Endothelial cell of umbilical vein (primary cell): ENCODE measurements around the gene ZER1. TPM values are rescaled to one million over a fixed set of nuclear protein-coding genes. Genes with fewer than 3 reads are reported as not detected.

Experiments used
- BruUV-seq: library from RNA; stranded (reverse); fragments of 400-500 nt; replicated peaks from 2 replicates; lab custom pipeline; 2021; lab: Mats Ljungman, UMichigan
- CTCF ChIA-PET: fragments of 300-600, 350-600 bp; sonication (Branson Sonifier 250); formaldehyde crosslinking; loops from one replicate; lab custom pipeline; 2021; ENCODE audit warnings: antibody characterized with exemption, inconsistent platforms; lab: Charles Lee
- POLR2A ChIA-PET: fragments of 300-600, 350-600 bp; sonication (Branson Sonifier 250); formaldehyde crosslinking; loops from one replicate; lab custom pipeline; 2021; ENCODE audit warnings: antibody characterized with exemption, inconsistent platforms; lab: Charles Lee
- DNase-seq: peaks from one replicate; pipeline ENCODE4 v3.0.0-alpha.2; 2011; ENCODE audit warnings: low read depth, low spot score
- FAIRE-seq: peaks from 2 replicates; lab custom pipeline; 2011; peaks lifted over from hg19 to GRCh38; lab: Jason Lieb, UNC
- H2AFZ ChIP-seq: 2 replicates; pipeline ENCODE4 v1.6.0; 2012; ENCODE audit warnings: low read depth, low read length, control low read depth, inconsistent platforms
- H3K27ac ChIP-seq: 2 replicates; pipeline ENCODE4 v1.5.1; 2011; ENCODE audit warnings: low read depth, mild to moderate bottlenecking, control low read depth, low read length, moderate library complexity; ENCODE audit not compliant: insufficient read depth
- H3K27me3 ChIP-seq, 2 experiments: 2 replicates each; pipeline versions ENCODE4 v1.6.0 to v1.6.1; 2011; ENCODE audit warnings: low read length in 2 of 2, mixed read lengths in 1 of 2; ENCODE audit not compliant: control insufficient read depth in 2 of 2, insufficient read depth in 2 of 2
- H3K36me3 ChIP-seq, 2 experiments: 2 replicates in 1 of 2; 3 replicates in 1 of 2; pipeline ENCODE4 v1.5.1; 2011; ENCODE audit warnings: low read length in 2 of 2, mild to moderate bottlenecking in 1 of 2, moderate library complexity in 1 of 2; ENCODE audit not compliant: control insufficient read depth in 2 of 2, insufficient read depth in 2 of 2; ENCODE audit errors: extremely low read depth in 1 of 2
- H3K4me1 ChIP-seq: 3 replicates; pipeline ENCODE4 v1.5.1; 2011; ENCODE audit warnings: mild to moderate bottlenecking, low read length; ENCODE audit not compliant: control insufficient read depth, insufficient read depth; ENCODE audit errors: extremely low read depth
- H3K4me2 ChIP-seq: 2 replicates; pipeline ENCODE4 v1.6.1; 2011; ENCODE audit warnings: low read length, control low read depth, mixed read lengths; ENCODE audit not compliant: insufficient read depth
- H3K4me3 ChIP-seq, 3 experiments: fragments of 200-600 bp in 1 of 3; sonication (generic), shearing (Covaris generic) in 1 of 3; replicated peaks in 1 of 3; 2 replicates each; pipeline ENCODE4 v1.5.1; 2011 to 2016; ENCODE audit warnings: control low read depth in 3 of 3, low read length in 3 of 3, mild to moderate bottlenecking in 2 of 3, inconsistent platforms in 1 of 3, low read depth in 1 of 3, moderate library complexity in 1 of 3; ENCODE audit not compliant: insufficient read depth in 1 of 3
- H3K79me2 ChIP-seq: 2 replicates; pipeline ENCODE4 v1.6.0; 2012; ENCODE audit warnings: low read length, inconsistent platforms; ENCODE audit not compliant: control insufficient read depth, insufficient read depth
- H3K9ac ChIP-seq: replicated peaks from 2 replicates; pipeline ENCODE3; 2011; ENCODE audit warnings: low read length, control low read depth; ENCODE audit not compliant: insufficient read depth; ENCODE audit errors: extremely low read depth
- H3K9me1 ChIP-seq: replicated peaks from 3 replicates; pipeline ENCODE4 v1.6.0; 2011; ENCODE audit warnings: mild to moderate bottlenecking, low read length; ENCODE audit not compliant: control insufficient read depth, insufficient read depth; ENCODE audit errors: extremely low read depth
- H3K9me3 ChIP-seq: replicated peaks from 2 replicates; pipeline ENCODE4 v1.5.1; 2012; ENCODE audit warnings: low read length, inconsistent platforms; ENCODE audit not compliant: control insufficient read depth, insufficient read depth
- H4K20me1 ChIP-seq: replicated peaks from 2 replicates; pipeline ENCODE3; 2011; ENCODE audit warnings: mild to moderate bottlenecking, low read length; ENCODE audit not compliant: control insufficient read depth, insufficient read depth; ENCODE audit errors: extremely low read depth
- CTCF ChIP-seq, 2 donors: IDR thresholded peaks; 1 replicate in 1 of 2; 2 replicates in 1 of 2; pipeline ENCODE4 v1.5.1; 2011; ENCODE audit warnings: low read length in 2 of 2, mild to moderate bottlenecking in 2 of 2, moderate library complexity in 2 of 2, control low read depth in 1 of 2, inconsistent platforms in 1 of 2, low read depth in 1 of 2; ENCODE audit not compliant: insufficient read depth in 1 of 2; ENCODE audit errors: extremely low read depth in 1 of 2
- EZH2 ChIP-seq: IDR thresholded peaks from 2 replicates; pipeline ENCODE4 v1.6.1; 2012; ENCODE audit warnings: borderline replicate concordance, low read depth, mild to moderate bottlenecking, moderate library complexity, low read length, inconsistent platforms; ENCODE audit not compliant: severe bottlenecking
- FOS ChIP-seq: IDR thresholded peaks from 2 replicates; pipeline ENCODE4 v1.6.1; 2011; ENCODE audit warnings: mild to moderate bottlenecking, low read length, moderate library complexity, borderline replicate concordance; ENCODE audit not compliant: insufficient read depth
- GATA2 ChIP-seq: IDR thresholded peaks from 2 replicates; pipeline ENCODE4 v1.7.0; 2011; ENCODE audit warnings: low read depth, mild to moderate bottlenecking, moderate library complexity, mixed read lengths, low read length; ENCODE audit not compliant: insufficient read length, insufficient read depth
- JUN ChIP-seq: IDR thresholded peaks from 2 replicates; pipeline ENCODE4 v1.6.1; 2011; ENCODE audit warnings: borderline replicate concordance, low read depth; ENCODE audit not compliant: insufficient read length, insufficient read depth
- MYC ChIP-seq: IDR thresholded peaks from one replicate; pipeline ENCODE4 v1.6.1; 2011; ENCODE audit warnings: mild to moderate bottlenecking, low read depth, low read length
- POLR2A ChIP-seq: IDR thresholded peaks from 2 replicates; pipeline ENCODE4 v1.6.1; 2012; ENCODE audit warnings: low read depth, mild to moderate bottlenecking, control low read depth, low read length
- POLR2AphosphoS5 ChIP-seq: IDR thresholded peaks from 2 replicates; pipeline ENCODE4 v1.6.1; 2012; ENCODE audit warnings: low read depth, mild to moderate bottlenecking, control low read depth, low read length, moderate library complexity; ENCODE audit not compliant: insufficient read depth
- dilution Hi-C: fragments of 300-500 bp; cut with MboI; formaldehyde crosslinking; loops from one replicate; pipeline ENCODE4 v1.15.0; 2019; ENCODE audit warnings: low sequenced_read_pairs; ENCODE audit not compliant: extremely low pct_ligation_motif_present
- intact Hi-C: fragments of 100-400 bp; cut with micrococcal nuclease; formaldehyde crosslinking; loops from one replicate; pipeline ENCODE4 v1.10.0; 2022
- polyA plus RNA-seq, 4 experiments: library from polyadenylated mRNA; depleted of rRNA in 3 of 4; stranded (reverse) in 3 of 4; unstranded in 1 of 4; fragments of >200 nt; gene quantifications; 2 replicates each; pipeline versions ENCODE4 v1.2.1 to v1.2.3, GENCODE V29; 2011 to 2012; ENCODE audit warnings: missing spikeins in 1 of 4
- total RNA-seq: library from RNA; stranded (reverse); gene quantifications from 2 replicates; pipeline ENCODE4 v1.2.3, GENCODE V29; 2021
- TF ChIP-seq, protein P1 (sequence below): IDR thresholded peaks from 2 replicates; pipeline ENCODE4 v1.6.1; 2011; ENCODE audit not compliant: insufficient read depth, insufficient read length

ZER1 gene
- total and polyA plus RNA-seq, 2 donors (not counting 3 experiments of a cell fraction or from before 2014, with no cell fraction given) = 23.0 to 29.9 TPM

DNA sequence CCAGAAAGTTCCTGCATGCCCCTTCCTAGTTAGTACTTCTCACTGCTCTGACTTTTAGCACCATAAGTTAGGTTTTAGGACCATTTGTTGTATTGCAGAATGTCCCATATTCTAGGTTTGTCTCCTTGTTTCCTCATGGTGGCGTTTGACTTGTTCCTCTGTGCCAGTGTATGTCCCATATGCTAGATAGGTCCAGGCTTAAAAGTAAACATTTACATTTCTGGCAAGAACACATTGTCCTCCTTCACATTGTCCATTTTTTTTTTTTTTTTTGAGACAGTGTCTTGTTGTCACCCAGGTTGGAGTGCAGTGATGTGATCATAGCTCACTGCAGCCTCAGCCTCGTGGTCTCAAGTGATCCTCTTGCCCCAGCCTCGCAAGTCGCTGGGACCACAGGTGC, 30.8 kb upstream of the ZER1 start:
- Histone ChIP-seq H3K9me3 (no peaks in the 10 kb centered on the region), H3K79me2 (no peaks in the 10 kb centered on the region), H4K20me1 (no peaks in the 10 kb centered on the region), H3K9ac (no peak overlapping the region), H3K9me1 (no peaks in the 10 kb centered on the region), H3K36me3 (peaks cover 16 to 50% of the 10 kb centered on the region in 2 experiments), H3K27ac (no peak overlapping the region), H3K4me3 (no peak overlapping the region), H3K27me3 (no peaks in the 10 kb centered on the region), H2AFZ (no peak overlapping the region), H3K4me2 (no peak overlapping the region), H3K4me1 (no peaks in the 10 kb centered on the region)
- CTCF ChIA-PET = no interaction called here
- POLR2A ChIA-PET = no interaction called here
- dilution Hi-C loops (no loop called here), intact Hi-C loops (no loop called here)
- TF ChIP-seq, protein P1, sequence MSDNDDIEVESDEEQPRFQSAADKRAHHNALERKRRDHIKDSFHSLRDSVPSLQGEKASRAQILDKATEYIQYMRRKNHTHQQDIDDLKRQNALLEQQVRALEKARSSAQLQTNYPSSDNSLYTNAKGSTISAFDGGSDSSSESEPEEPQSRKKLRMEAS = no peak
- TF ChIP-seq GATA2 = no peak
- DNase-seq (no peak), FAIRE-seq (no peak)
- BruUV-seq = no TSS peak

DNA sequence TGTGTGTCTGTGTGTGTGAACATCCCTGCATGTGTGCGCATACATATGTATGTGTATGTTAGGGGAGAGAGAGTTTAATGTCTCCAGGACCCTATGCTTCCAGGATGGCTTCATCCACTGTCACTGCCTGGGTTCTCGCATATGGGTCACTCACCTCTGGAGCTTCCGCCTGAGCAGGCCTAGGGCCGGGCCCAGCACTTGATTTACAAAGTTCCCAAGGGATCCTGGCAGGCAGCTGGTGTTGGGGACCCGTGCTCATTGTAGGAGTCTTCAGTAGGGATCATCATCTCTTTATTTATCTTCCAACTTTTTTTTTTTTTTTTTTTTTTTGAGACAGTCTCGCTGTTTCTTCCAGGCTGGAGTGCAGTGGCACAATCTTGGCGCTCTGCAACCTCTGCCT, 28.3 kb upstream of the ZER1 start:
- no peaks in the 10 kb centered on the region for H3K27me3 ChIP-seq
- no peaks in the 10 kb centered on the region for H4K20me1 ChIP-seq
- no peak overlapping the region for H2AFZ ChIP-seq
- POLR2A ChIA-PET = no interaction called here
- no peaks in the 10 kb centered on the region for H3K9me1 ChIP-seq
- H3K4me2 ChIP-seq = no peak overlapping the region
- H3K4me1 ChIP-seq = no peaks in the 10 kb centered on the region
- H3K36me3 ChIP-seq = peaks cover 10 to 41% of the 10 kb centered on the region in 2 experiments
- dilution Hi-C loops = no loop called here
- intact Hi-C loops = no loop called here
- FAIRE-seq (no peak), DNase-seq (no peak)
- H3K9ac ChIP-seq = no peak overlapping the region
- no peaks in the 10 kb centered on the region for H3K9me3 ChIP-seq
- BruUV-seq = no TSS peak
- TF ChIP-seq POLR2A (no peak), POLR2AphosphoS5 (no peak), JUN (no peak), CTCF (IDR thresholded peaks at IDR 0.05; ENCODE audit: extremely low read depth in 1 of 2, insufficient read depth in 1 of 2, low read depth in 1 of 2, low read length in 2 of 2) (no peak), MYC (no peak), EZH2 (no peak), GATA2 (no peak), FOS (no peak)
- TF ChIP-seq, protein P1 = no peak
- H3K4me3 ChIP-seq = no peak overlapping the region
- CTCF ChIA-PET = interaction anchor here (0.7 to 1.2 kb wide), 2 partner anchors 10 to 413 kb away, joined by 3 to 4 read pairs; no protein-coding TSS in a partner anchor
- H3K79me2 ChIP-seq = no peaks in the 10 kb centered on the region
- no peak overlapping the region for H3K27ac ChIP-seq
